ENCODE data around the gene ARHGAP31.
"Not testable (repeated sequence)": the region's sequence is repeated elsewhere in the genome, so short reads cannot be mapped to it uniquely, and the experiment has no call there.

ARHGAP31 gene

GRCh38 chr3:119352034-119352609 lies 57.9 kb downstream of the ARHGAP31 start:
- peak; percentile 13 to 46 (median 39) for DNase-seq (ENCODE audit: low read depth in 3 of 3)

DNA sequence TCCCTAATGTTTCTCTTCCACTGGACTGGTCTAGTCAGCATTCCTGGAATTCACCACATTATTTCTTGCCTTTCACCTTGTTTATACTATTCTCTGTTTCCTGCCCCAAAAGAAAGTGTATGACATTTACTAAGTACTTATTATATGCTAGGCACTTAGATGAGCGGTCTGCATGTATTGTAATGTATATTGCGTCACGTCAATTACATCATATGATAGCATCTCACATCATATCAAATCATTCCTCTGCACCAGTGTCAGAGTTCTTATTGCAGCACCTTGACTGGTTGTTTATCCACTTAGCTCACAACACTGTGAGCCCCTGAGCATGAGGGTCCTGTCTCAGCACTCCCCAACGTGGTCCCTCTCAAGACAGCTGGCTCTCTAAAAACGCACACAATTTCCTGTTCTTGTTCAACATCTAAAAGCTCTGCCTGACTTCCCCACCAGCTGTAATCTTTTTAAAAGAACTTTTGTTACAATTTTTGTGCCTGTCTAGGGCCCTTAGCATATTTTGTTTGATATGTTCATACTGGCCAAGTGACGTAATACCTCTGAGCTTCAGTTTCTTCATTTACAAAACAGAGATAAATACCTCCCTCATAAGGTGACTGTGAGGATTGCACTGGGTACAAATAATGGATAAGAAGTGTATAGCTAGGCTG lies 58.8 kb downstream of the ARHGAP31 start:
- DNase-seq (ENCODE audit: low read depth in 3 of 3) = no peak

DNA sequence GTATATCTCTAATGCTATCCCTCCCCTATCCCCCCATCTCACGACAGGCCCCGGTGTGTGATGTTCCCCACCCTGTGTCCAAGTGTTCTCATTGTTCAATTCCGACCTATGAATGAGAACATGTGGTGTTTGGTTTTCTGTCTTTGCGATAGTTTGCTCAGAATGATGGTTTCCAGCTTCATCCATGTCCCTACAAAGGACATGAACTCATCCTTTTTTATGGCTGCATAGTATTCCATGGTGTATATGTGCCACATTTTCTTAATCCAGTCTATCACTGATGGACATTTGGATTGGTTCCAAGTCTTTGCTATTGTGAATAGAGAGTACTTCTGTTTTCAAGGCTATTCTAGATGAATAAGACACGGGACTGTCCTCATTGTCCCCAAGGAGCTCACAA lies 61.4 kb downstream of the ARHGAP31 start:
- DNase-seq (ENCODE audit: low read depth in 3 of 3) = not testable (repeated sequence)

GRCh38 chr3:119356646-119357045 lies 62.5 kb downstream of the ARHGAP31 start:
- DNase-seq (ENCODE audit: low read depth in 3 of 3) = no peak

- no peak for DNase-seq (ENCODE audit: low read depth in 3 of 3)
Observed at GRCh38 chr3:119357190-119357589, 63.0 kb downstream of the ARHGAP31 start.

DNA sequence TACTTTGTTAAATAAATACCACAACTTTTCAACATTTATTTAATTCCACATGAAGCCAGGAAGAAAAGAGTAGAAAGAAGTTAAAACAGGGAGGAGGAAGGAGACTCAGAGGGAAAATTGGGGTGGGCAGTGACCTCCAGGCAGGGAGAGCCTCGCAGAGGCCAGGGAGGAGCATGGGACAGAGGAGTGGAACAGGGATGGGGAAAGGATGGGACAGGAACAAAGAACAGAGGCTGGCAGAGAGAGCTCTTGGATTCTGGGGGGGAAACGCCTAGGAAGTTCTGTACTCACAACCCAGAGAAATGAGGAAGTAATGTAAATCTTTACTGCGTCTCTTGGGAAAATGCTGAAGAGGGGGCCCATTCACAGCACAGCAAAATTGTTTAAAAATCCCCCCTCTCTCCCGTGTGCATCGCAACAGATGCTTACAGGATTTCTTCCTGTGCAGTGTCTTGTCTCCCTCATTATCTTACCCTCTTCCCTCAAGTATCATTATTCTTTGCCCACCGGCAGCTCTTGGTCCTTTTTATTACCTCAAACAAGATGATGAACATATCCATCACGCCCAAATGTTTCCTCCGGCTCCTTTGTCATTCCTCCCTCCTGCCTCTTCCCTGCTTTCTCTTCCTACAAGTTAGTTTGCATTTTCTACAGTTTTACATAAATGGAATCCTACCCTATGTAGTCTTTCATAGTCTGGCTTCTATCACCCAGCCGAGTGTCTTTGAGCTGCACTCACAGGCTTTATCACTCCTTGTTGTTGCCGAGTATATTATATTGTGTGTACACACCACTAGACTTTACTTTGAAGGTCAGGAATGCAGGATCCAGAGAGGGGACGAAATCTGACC lies 65.5 kb downstream of the ARHGAP31 start:
- no peak for DNase-seq (ENCODE audit: low read depth in 3 of 3)

DNA sequence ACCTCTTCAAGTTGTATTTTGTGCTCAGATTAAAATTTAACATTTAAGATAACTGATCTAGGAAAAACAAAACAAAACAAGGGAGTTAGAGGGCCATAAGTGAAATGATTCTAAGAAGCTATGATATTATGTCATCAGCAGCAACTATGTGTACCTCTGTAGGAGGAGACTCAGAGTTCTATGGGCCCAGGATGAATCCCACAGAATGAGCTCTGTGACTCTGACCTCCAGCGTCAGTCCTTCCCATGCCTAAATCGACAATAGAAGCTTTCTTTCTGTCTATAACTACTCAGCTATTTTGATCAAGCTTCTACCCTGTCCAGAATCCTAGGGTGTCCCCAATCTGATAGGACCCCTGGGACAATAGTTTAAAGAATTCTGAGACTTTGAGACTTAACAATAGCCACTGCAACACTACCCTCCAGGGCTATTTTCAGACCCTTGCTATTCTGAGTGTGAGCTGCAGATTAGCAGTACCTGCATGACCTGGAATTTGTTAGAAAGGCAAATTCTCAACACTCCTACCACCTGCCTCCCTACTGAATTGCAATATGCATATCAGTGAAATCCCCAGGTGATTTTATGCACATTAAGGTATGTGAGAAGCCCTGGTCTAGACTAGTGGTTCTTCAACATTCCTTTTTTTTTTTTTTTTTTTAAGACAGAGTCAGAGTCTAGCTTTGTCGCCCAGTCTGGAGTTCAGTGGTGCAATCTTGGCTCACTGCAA lies 66.7 kb downstream of the ARHGAP31 start:
- DNase-seq (ENCODE audit: low read depth in 3 of 3) = no peak

DNA sequence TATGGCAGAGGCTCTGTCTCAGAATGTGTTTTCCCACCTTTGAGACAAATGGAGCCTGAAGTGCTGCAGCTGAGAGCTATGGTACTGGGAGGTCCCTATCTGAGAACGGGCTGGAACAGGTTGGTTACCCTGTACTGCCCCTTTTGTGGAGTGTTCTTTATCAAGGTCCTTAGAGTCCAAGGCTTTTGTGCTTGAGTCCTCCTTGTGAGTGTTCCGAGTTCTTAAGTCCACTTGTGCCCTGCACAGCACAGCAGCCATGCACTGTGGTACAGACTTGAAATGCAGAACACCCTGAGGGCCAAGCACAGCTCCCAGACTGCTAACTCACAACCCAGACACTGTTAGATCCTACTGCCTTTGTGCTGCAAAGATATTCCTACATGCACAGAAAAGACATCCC lies 67.8 kb downstream of the ARHGAP31 start:
- no peak for DNase-seq (ENCODE audit: low read depth in 3 of 3)

GRCh38 chr3:119362940-119363725 lies 69.0 kb downstream of the ARHGAP31 start:
- DNase-seq (ENCODE audit: low read depth in 3 of 3) = no peak

- DNase-seq (ENCODE audit: low read depth in 3 of 3) = no peak
Observed at GRCh38 chr3:119364401-119364800, 70.2 kb downstream of the ARHGAP31 start.

GRCh38 chr3:119365418-119365817 lies 71.2 kb downstream of the ARHGAP31 start:
- no peak for DNase-seq (ENCODE audit: low read depth in 3 of 3)

DNA sequence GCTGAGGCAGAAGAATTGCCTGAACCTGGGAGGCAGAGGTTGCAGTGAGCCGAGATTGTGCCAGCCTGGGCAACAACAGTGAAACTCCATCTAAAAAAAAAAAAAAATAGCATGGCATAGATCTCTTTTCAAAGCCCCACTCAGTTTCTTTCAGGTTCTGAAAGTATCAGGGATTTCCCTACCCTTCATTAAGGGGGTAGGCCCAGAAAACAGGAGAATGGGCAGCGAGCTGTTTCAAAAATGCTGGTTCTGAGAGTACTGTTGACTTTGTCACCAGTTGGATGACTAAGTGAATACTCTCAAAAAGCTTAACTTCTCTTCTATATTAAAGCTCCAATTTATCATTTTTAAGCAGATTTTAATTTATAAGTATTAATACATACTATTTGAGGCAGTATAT lies 72.8 kb downstream of the ARHGAP31 start:
- no peak for DNase-seq (ENCODE audit: low read depth in 3 of 3)

DNA sequence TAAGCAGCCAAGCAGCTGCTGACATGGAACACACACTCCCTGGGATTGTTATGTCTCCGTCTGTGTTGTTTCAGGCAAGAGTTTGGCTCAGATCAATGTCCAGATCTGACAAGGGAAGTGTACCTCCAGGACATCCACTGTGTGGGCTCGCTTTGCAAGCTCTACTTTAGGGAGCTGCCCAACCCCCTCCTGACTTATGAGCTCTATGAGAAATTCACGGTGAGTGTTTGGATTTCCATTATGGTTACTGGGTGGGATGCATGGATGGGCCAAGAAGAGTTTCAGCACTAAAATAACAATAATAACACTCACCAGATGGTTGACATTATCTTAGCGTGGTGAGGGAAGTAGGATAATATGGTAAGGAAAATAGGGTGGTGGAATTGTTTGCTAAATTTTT lies 74.1 kb downstream of the ARHGAP31 start:
- DNase-seq (ENCODE audit: low read depth in 3 of 3) = no peak

DNA sequence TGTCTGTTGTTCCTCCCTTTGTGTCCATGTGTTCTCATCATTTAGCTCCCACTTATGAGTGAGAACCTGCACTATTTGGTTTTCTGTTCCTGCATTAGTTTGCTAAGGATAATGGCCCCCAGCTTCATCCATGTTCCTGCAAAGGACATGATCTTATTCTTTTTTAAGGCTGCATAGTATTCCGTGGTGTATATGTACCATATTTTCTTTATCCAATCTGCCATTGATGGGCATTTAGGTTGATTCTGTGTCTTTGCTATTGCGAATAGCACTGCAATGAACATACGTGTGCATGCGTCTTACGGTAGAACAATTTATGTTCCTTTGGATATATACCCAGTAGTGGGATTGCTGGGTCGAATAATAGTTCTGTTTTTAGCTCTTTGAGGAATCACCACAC lies 77.6 kb downstream of the ARHGAP31 start:
- DNase-seq (ENCODE audit: low read depth in 3 of 3) = not testable (repeated sequence)

- DNase-seq (ENCODE audit: low read depth in 3 of 3) = no peak
Observed at GRCh38 chr3:119375106-119375505, 80.9 kb downstream of the ARHGAP31 start.

GRCh38 chr3:119375510-119375909 lies 81.3 kb downstream of the ARHGAP31 start:
- no peak for DNase-seq (ENCODE audit: low read depth in 3 of 3)

DNA sequence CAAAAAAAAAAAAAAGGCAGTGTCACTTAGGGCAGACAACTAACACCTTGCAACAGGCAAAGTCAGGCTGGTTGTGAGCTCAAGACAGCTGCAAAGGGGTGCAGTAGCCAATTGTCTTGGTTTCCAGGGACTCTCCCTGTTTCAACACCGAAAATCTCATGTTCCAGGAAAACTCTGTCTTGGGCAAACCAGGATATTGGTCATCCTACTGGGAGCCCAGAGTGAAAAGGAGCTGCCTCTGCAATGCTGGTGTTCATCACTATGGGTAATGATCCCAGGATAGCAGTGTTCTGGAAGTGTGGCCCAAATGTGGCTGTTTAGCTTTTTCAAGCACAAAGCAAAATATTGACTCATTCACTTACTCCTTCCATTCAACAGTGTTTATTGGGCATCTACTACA lies 82.6 kb downstream of the ARHGAP31 start:
- DNase-seq (ENCODE audit: low read depth in 3 of 3) = no peak

- no peak for DNase-seq (ENCODE audit: low read depth in 3 of 3)
Observed at GRCh38 chr3:119378259-119378803, 84.1 kb downstream of the ARHGAP31 start.

DNA sequence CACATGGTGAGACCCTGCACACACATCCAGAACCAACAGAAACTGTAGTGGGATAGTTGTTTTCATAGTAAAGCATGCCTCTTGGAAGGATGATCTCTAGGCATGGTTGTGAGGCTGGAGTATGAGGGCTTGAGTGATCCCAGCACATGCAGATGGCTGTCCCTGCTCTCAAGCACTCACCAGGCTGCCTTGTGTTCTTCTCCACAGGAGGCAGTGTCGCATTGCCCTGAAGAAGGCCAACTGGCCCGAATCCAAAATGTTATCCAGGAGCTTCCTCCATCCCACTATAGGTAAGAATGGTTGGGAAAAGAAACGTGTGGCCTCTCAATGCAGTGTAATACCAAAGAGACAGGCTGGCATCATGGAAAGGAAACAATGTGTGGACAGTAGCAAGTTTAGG lies 86.5 kb downstream of the ARHGAP31 start:
- no peak for DNase-seq (ENCODE audit: low read depth in 3 of 3)

GRCh38 chr3:119382134-119382533 lies 88.0 kb downstream of the ARHGAP31 start:
- no peak for DNase-seq (ENCODE audit: low read depth in 3 of 3)

- no peak for DNase-seq (ENCODE audit: low read depth in 3 of 3)
Observed at GRCh38 chr3:119388577-119388976, 94.4 kb downstream of the ARHGAP31 start.

All from stimulated activated CD4-positive, alpha-beta T cell treated with anti-CD3 and anti-CD28 coated beads, TNF-alpha, amount 100 ng/mL, for 4 hours (primary cell).